HG03025 (cell line): ENCODE data around the gene ANKS1A.

ENCODE experiments used
- ATAC-seq: cut with Tn5 transposase; IDR thresholded peaks from one replicate; pipeline ENCODE4 v1.9.1; 2021; ENCODE audit warnings: mild to moderate bottlenecking, moderate library complexity; ENCODE audit not compliant: unreplicated experiment, low FRiP score

Gene ANKS1A

GRCh38 chr6:35016502-35017321, 127.7 kb downstream of the ANKS1A start:
- no peak for ATAC-seq

GRCh38 chr6:35017411-35018181, 128.5 kb downstream of the ANKS1A start:
- ATAC-seq, result no peak

DNA sequence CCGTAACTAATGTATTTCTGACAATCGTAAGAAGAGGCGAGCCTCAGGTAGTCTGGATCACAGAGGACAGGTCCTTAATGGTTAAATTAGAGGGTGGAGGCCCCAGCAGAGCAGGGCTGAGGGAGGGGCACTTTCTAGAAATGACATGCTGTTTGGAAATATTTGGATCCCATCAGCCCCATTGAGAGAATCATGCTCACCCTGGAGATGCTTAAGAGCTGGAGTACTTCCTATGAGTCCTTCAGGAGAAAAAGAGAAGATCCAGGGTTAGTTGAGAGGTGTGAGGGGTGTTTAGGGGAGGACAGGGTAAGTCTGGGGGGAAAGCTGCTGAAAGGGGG, 129.1 kb downstream of the ANKS1A start:
- no peak for ATAC-seq

GRCh38 chr6:35018746-35019145, 129.7 kb downstream of the ANKS1A start:
- ATAC-seq, result no peak

DNA sequence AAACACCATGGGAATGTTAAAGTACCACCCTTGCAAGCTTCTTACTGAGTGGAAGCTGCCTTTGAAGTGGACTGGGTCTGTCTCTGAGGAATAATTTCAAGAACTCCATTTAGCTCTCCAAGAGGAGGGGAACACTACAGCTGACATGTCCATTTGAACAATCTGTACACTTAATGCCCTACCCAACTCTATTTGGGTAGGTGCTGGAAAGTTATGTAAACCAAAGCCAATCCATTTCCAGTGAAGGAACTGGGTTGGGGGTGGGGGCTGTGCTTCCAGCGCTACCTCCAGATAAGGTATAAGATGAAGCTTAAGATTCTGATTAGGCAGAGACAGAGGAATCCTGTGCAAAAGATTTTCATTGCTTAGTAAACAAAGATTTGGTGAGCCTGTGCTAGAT, 130.1 kb downstream of the ANKS1A start:
- no peak for ATAC-seq

DNA sequence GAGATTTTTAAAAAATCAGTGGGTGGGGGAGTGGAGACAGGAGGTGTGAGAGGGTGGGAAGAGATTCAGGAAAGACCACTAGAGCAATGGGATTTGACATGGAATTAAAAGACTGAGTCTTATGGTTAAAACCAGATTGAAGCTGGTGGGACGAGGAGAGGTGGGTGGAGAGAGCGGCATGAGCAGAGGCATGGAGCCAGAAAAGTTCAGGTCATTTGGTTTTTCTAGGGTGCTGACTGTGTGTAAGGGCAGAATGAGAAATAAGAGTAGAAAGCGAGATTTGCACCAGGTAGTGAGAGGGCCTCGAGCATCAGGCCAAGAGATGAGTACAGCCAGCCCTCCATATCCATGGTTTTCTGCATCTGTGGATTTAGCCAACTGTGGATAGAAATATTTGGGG, 130.8 kb downstream of the ANKS1A start:
- ATAC-seq, result no peak

DNA sequence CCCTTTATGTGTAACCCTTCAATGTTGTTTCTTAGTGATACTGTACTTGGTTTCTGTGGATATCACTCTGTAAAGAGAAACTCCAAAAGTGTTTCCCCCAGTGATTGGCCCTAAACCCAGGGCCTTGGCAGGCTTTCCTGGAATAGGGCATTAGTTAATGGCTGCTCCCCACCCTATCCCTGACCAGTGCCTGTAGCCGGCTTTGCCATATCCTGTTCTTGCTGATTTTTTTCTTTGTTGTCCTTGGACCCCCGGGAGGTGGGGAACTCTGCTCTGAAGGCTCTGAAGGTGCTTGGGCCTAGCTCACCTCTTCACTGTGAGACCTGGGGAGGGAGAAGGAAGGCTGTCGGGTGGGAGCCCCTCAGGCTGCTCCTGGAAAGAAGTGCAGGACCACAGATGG, 131.9 kb downstream of the ANKS1A start:
- ATAC-seq, result no peak

GRCh38 chr6:35023091-35024000, 134.3 kb downstream of the ANKS1A start:
- ATAC-seq, result no peak

- ATAC-seq, result no peak
Observed at GRCh38 chr6:35024551-35025054, 135.5 kb downstream of the ANKS1A start.

GRCh38 chr6:35025232-35026188, 136.5 kb downstream of the ANKS1A start:
- ATAC-seq, result no peak

DNA sequence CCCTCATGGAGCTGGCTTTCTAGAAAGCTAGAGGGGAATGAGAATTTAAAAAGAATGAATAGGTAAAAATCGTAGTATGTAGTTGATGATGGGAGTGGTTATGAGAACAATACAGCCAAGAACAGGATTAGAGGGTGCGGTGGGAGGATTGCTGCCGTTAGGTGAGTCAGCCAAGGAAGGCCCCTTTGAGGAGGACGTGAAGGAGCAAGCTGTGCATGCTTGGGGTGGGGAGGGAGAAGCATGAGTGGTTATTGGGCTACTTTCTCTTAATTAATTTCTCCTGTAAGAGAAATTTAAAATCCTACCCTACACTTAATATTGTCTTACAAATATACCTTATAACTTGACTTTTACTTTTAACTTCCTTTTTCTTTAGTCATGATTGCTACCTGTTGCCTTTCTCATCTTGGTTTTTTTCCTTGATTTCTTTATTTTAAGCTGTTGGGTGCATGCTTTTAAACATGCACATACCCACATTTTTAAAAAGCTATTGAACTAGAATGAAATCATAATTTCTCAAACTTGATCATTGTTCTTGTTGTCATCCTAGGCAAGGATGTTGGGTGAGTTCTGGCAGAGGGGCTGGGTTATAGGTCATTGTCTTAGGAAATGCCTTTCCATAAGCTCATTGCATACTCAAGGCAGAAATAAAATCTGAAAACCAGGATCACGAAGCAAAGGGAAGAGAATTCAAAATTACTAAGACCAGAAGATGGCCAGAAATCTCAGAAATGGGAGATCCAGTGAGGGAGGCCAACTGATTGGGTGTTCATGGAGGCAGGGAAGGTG, 137.6 kb downstream of the ANKS1A start:
- ATAC-seq, result no peak

DNA sequence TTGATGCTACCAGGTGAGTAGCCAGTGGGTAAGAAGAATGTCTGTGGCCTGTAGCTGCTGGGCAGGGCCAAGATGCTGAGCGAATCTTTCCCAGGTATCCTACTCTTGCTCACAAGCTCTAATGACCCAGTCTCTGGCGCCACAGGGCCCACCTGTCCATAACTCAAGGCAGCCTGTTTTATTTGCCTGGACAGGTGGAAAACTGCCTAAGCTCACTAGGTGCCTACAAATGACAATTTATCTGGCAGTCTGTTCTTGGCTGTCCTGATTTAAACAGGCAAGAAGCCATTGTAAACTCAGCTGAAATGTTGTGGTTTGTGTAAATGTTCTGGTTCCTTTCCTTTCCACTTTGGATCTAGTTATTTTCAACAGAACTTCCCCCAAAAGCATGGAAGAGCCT, 138.8 kb downstream of the ANKS1A start:
- ATAC-seq, result no peak

GRCh38 chr6:35028781-35029769, 140.0 kb downstream of the ANKS1A start:
- ATAC-seq, result no peak

DNA sequence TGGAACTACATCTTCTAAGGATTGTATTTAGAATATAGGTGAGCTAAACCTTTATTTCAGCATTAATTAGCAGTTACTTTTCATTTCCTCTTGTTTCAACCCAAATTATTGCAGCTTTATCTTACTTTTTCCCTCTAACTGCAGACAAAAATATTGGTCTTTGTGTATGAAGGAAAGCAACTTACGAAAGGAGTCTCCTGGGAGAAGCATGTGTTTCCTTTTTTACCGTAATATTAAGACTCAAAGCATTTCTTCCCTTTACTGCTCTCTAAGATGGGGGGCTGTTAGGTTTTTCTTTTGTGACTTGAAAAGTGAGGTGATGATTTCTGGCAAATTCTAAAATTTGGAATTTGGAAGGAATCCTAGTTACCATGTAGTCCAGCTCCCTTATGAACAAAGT, 141.0 kb downstream of the ANKS1A start:
- ATAC-seq, result no peak

DNA sequence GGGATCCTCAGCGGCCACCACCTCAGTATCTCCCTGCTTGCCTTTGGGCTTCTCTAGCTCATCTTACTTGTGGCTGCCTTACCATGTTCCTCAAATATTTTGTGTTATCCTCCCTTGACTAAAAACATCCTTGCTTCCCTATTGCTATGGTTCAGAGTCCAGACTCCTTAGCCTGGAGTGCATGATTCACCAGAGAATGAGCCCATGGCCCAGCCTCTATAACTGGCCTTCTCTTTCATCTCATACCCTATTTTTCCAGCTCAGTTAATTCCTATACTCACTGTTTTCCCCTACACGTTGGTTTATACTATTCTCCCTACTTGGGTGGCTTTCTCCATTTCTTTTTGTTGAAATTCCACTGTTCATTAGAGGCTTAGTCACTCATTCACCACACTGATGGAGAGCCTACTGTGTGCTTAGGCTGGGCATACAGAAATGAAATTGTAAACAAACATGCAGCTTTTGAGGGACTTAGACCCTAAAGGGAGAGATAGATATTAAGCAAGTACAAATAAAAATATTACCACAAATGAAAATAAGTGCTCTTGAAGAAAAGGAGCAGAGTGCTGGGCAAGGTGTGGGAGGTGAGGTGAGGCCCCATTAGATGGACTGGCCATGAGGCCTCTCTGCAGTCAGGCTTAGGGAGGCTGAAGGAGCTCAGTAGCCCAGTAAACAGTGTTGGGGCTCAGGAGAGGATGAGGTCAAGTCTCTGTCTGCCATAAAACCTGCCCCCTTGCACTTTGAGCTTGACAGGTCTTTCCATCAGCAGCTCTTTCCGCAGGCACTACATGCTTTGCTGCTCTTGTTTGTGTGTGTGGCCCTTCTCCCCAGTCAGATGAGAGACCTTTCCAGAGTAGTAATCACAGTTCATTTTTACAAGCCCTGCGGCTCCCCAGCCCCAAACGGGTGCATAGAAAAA, 142.8 kb downstream of the ANKS1A start:
- no peak for ATAC-seq

GRCh38 chr6:35033683-35034082, 144.6 kb downstream of the ANKS1A start:
- no peak for ATAC-seq
